Bronchial epithelial cell (primary cell): ENCODE results near the gene GHRHR. TPM values are rescaled to one million over a fixed set of nuclear protein-coding genes. Genes with fewer than 3 reads are reported as not detected.
A peak's percentile ranks its signal among the peaks of the same experiment; 100 is the strongest.

Source experiments
- DNase-seq: peaks from one replicate; pipeline ENCODE4 v3.0.0-alpha.2; 2010; ENCODE audit warnings: low read depth
- FAIRE-seq: peaks from 2 replicates; lab custom pipeline; 2011; peaks lifted over from hg19 to GRCh38; lab: Jason Lieb, UNC
- H3K27me3 ChIP-seq: 2 replicates; pipeline ENCODE4 v1.5.1; 2011; ENCODE audit warnings: low read length; ENCODE audit not compliant: control insufficient read depth, insufficient read depth
- H3K36me3 ChIP-seq: 2 replicates; pipeline ENCODE4 v1.5.1; 2011; ENCODE audit warnings: low read length; ENCODE audit not compliant: control insufficient read depth, insufficient read depth
- H3K4me3 ChIP-seq: 2 replicates; pipeline ENCODE4 v1.5.1; 2011; ENCODE audit warnings: mild to moderate bottlenecking, low read depth, low read length, control low read depth
- total RNA-seq: library from RNA; depleted of rRNA; stranded (reverse); fragments of >200 nt; gene quantifications from 2 replicates; pipeline ENCODE4 v1.2.1, GENCODE V29; 2014
- TF ChIP-seq, protein P1 (sequence below): IDR thresholded peaks from 2 replicates; pipeline ENCODE4 v1.5.1; 2011; ENCODE audit warnings: mild to moderate bottlenecking, moderate library complexity, low read length, control low read depth, inconsistent platforms; ENCODE audit not compliant: insufficient read depth, severe bottlenecking

GHRHR gene
- total RNA-seq, 1 donor from 2014 or later, result not detected

DNA sequence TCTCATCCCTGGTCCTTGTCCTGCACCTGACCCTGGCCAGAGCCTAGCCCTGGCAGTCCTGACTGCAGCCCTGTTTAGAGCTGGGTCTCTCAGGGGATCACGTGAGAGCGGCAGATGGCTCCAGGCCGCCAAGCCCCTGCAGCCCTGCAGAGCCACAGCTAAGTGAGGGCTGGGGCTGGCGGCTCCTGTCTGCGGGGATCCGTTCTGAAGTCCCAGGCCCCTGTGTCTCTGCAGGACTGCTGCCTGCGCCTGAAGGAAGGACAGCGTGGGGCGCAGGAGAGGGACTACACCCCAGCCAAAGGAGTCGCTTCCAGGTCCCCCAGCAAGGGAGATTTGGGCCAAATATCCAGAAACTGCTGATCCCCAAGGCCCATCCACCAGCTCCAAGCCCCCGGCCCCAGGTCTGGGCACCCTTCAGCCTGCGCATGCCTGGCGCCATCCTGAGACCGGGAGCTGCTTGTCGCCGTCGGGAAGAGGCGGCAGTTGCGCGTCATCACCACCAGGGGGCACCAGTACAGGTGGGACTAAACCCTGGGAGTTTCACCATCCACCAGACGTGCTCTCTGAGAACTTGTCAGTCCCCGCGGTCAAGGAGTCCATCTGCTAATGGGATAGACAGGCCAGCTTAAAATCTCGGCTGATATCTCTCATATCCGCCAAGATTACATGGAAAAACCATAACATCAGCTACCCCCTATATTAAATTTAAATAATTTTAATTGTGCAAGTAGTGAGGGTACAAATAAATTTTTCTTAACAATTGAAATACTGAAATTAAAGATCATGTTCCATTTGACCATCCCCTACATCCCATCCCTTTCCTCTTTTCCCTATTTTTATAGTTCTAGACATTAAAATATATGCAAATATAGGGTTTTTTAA is 25.1 kb upstream of the GHRHR start:
- peaks cover 7% of the 10 kb centered on the region for H3K27me3 ChIP-seq
- FAIRE-seq, result no peak
- no peaks in the 10 kb centered on the region for H3K36me3 ChIP-seq
- DNase-seq, result peak; percentile 68
- TF ChIP-seq, protein P1, sequence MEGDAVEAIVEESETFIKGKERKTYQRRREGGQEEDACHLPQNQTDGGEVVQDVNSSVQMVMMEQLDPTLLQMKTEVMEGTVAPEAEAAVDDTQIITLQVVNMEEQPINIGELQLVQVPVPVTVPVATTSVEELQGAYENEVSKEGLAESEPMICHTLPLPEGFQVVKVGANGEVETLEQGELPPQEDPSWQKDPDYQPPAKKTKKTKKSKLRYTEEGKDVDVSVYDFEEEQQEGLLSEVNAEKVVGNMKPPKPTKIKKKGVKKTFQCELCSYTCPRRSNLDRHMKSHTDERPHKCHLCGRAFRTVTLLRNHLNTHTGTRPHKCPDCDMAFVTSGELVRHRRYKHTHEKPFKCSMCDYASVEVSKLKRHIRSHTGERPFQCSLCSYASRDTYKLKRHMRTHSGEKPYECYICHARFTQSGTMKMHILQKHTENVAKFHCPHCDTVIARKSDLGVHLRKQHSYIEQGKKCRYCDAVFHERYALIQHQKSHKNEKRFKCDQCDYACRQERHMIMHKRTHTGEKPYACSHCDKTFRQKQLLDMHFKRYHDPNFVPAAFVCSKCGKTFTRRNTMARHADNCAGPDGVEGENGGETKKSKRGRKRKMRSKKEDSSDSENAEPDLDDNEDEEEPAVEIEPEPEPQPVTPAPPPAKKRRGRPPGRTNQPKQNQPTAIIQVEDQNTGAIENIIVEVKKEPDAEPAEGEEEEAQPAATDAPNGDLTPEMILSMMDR, result peak; percentile 97
- H3K4me3 ChIP-seq, result no peak overlapping the region

DNA sequence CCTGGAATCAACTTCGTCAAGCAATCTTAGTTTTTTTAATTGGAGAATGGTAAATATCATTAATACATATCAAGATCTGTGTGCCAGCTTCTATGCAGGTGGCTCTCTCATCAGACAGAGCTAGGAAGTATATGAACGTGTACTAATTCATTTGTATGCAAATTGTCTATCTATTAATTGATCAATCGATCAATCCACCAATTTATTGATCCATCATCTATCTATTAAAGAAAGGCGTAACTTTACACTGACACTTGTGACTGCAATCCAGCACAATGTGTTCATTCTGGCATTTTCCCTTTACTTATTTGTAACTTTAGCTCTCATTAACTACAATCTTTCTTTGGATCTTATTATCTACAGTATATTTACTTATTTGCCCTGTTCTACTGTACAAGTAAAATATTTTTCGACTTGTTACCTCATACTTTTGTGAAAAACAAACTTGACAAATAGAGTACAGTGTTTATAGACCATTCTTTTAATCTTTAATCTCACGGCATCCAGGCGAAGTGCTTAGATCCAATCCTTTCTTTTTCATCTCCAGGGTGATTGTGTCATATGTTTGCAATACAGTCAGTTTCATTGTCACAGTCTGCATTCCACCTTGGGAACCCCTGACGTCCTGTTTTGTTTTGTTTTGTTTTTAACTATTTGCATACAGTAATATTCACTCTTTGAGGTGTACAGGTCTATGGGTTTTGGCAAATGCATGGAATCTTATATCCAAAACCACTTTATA is 22.0 kb upstream of the GHRHR start:
- peaks cover 7% of the 10 kb centered on the region for H3K27me3 ChIP-seq
- TF ChIP-seq, protein P1, result no peak
- no peak for DNase-seq
- FAIRE-seq, result no peak
- no peaks in the 10 kb centered on the region for H3K36me3 ChIP-seq
- no peak overlapping the region for H3K4me3 ChIP-seq

DNA sequence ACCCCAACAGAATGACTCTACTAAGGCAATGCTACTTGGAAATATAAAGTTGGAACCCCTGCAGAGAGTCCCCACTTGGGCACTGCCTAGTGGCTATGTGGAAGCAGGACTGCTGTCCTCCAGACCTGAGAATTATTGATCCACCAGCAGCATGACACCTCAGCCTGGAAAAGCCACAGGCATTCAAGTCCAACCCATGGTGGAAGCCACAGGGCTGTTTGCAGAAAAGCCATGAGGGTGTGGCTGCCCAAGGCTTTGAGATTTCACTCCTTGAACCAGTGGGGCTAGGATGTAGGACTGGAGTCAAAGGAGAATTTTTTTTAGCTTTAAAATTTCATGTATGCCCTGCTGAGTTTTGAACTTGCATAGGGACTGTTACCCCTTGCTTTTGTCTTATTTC is 13.6 kb upstream of the GHRHR start:
- H3K27me3 ChIP-seq, result no peaks in the 10 kb centered on the region
- TF ChIP-seq, protein P1, result no peak
- H3K36me3 ChIP-seq, result no peaks in the 10 kb centered on the region
- H3K4me3 ChIP-seq, result no peak overlapping the region
- no peak for FAIRE-seq
- DNase-seq, result no peak

DNA sequence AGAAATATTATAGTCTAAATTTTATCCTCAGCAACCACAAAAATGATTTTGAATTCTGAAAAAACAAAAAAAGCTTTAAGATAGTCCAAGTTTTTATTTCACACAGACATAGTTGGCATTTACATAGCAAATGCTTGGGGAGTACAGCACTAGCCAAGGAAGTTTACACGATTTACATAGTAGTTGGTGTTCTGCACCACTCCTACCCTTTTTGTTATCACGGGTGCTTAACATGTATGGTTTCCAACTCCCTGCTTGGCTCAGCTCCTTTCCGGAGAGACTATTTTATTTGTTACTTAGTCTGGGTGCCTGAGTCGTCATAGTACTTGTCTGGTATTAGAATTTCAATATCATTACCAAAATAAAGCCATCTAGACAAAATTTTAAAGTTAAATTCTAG is 8.8 kb upstream of the GHRHR start:
- H3K4me3 ChIP-seq, result no peak overlapping the region
- no peak for FAIRE-seq
- TF ChIP-seq, protein P1, result no peak
- no peak for DNase-seq
- H3K27me3 ChIP-seq, result no peaks in the 10 kb centered on the region
- no peaks in the 10 kb centered on the region for H3K36me3 ChIP-seq

DNA sequence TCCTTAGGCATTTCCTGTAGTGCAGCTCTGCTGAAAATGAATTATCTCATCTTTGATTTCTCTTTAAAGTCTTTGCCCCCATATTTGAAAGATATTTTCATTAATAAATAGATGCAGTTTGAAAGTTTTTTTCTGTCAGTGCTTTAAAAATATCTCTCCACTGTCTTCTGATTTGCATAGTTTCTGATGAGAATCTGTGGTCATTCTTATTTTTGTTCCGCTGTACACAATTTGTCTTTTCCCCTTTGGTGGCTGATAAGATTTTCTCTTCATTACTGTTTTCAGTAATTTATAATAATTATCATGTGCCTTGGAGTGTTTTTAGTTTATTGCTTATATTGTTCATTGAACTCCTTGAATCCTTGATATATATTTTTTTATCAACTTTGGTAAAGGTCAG is 7.0 kb upstream of the GHRHR start:
- DNase-seq (no peak), FAIRE-seq (no peak)
- TF ChIP-seq, protein P1, result no peak
- Histone ChIP-seq H3K4me3 (no peak overlapping the region), H3K36me3 (no peaks in the 10 kb centered on the region), H3K27me3 (no peaks in the 10 kb centered on the region)
